Measurements from ENCODE around the gene MAP6.

DNA sequence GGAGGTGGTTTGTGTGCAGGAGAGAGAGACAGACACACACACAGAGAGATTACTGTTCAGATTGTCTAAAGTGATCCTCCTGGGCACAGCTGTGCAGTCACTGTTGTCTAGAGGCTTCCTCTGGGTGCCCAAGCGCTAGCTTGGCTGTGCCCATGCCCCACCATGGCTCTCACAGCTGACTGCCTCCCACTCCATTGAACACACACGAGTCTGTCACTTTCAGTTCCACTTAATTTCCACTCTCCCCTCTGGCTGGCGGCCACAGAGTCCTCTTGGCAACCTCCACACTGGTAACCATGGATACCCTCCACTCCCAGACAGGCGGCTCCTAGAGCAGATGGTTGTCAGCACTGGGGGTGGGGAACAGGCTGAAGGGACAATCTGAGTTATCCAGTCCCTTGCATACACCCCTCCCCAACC is 29.1 kb downstream of the MAP6 start:
- TF ChIP-seq CTCF (IDR thresholded peaks at IDR 0.05 in 8 of 11, conservative IDR thresholded peaks at IDR 0.05 in 3 of 11) (no peak), POLR2AphosphoS5 (IDR thresholded peaks at IDR 0.05) (peak in 2 of 3 donors; percentile 18 to 49)

Data from spleen (tissue), 7 donors.